CD4-positive, alpha-beta T cell treated with Interferon gamma for 1 hour (primary cell): Measurements from ENCODE around the gene MRPS22.
"Not testable (repeated sequence)": the region's sequence is repeated elsewhere in the genome, so short reads cannot be mapped to it uniquely, and the experiment has no call there.

ENCODE experiments used
- DNase-seq: peaks from one replicate; pipeline ENCODE4 v3.0.0-alpha.2; 2020

The MRPS22 gene

DNA sequence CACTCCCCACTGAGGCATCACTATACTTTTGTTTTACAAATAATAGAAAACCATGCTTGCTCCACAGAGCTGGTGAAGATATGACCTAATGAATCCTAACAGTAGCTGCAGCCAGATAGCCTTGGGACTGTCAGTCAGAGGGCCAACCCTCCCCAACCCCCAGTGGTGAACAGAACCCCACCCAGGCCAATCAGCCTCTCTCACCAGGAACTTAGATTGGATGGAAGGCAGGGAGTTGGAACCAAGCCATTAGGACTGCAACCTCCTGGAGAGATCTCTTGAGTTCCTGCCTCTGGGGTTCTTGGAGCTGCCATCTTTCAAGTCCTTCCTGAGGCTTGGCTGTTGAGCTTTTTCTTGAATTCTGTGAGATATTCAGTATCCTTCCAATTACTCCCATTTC lies 3.0 kb upstream of the MRPS22 start:
- no peak for DNase-seq

DNA sequence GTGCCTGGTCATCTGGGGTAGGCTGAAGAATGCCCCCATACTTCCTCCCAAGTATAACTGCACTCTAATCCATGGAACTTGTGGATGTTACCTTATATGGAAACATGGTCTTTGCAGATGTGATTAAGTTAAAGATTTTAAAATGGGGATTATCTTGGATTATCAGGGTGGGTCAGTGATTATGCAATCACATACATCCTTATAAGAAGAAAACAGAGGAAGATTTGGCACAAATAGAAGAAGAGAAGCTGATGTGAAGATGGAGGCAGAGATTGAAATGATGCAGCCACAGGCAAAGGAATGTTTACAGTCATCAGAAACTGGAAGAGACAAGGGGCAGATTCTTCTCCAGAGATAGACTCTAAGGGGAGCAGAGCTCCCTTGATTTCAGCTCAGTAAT lies 1.8 kb upstream of the MRPS22 start:
- DNase-seq: no peak

DNA sequence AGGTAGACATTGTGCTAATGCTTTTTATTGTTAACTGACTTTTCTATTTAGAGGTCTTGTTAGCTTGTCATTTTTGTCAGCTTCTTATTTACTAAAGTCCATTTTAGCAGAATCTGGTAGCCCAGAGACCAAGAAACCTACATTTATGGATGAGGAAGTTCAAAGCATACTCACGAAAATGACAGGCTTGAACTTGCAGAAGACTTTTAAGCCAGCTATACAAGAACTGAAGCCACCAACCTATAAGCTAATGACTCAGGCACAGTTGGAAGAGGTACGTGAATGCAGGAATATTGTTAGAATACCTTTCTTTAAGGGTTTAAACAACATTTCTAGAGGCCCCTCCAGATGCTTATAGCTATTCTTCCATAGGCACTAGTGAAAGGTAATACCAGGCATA lies 3.0 kb downstream of the MRPS22 start:
- DNase-seq: no peak

DNA sequence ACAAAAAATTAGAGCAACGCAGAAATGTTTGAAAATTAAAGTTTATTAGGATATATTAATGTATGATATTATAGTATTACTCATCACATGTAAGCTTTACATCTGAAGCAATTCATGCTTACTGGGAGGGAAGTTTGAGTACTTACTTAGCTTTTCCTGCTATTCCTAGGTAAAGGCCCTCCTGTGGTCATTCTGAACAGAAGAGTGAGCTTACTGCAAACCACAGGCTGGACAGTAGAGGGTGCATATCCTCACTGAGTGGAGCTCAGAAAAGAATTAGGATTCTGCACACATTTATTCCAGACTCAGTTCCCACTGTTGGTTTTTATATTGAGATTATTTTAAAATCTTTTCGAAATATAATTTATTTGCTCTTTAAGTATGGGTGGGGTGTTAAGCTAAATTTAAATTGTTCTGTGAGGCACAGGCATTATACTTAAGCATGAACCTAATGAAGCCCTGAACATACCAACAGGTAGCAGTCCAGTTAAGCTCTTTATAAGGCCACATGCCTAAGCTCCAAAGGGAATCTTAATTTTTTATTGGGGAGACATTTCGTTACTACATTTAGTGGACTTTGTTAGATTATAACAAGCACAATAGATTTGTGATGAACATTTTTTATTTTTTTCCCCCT lies 10.2 kb downstream of the MRPS22 start:
- DNase-seq: no peak

DNA sequence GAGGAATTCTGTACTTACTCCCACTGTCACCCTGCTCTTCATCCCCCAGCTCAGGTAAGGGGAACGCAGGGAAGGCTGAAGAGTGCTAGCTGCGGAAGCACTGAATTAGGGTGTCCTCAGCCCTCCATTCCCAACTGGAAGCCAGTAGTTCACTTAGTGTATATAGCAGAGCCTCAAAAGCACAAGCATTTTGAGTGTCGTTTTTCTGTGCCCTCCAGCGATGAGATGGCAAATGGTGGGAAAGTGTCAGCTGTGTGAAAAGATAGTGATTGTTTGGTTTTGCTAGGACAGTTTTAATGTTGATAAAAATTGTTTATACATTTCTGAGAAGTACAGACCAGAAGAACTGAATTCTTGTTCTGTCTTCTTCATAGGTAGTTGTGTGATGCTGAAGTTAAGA lies 10.8 kb downstream of the MRPS22 start:
- no peak for DNase-seq

DNA sequence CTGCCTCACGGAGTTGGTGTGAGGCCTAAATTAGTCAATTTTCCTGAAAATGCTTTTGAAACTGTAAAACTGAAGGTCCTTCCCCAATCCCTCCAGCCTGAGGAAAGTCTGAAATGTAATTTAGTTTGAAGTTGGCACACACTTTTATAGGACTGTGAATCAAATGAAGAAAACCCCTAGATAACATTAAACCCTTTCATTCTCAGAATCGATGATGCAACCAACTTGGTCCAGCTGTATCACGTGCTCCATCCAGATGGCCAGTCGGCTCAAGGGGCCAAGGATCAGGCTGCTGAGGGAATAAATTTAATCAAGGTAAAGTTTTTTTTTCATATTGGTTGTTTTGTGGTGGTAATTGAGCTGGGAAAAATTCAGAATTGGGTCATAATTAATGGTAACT lies 11.7 kb downstream of the MRPS22 start:
- no peak for DNase-seq

DNA sequence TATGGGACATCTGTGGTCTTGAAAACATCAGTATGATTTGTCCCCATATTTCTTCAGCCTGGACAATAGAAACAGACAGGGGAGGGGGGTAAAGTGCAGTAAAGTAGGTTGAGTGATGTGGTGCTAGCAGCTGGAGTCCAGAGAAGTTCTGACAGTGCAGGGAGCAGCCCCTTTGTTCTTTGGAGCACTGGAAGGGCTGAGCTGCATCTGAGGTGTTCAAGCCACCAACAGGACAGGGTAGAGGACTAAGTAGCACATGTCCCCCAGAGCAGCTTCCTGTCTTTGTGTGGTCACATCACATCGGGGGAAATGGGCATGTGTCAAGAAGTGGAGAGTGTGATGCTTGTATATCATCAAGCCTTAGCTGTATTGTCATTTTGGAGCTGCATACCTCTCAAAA lies 12.1 kb downstream of the MRPS22 start:
- DNase-seq: no peak

DNA sequence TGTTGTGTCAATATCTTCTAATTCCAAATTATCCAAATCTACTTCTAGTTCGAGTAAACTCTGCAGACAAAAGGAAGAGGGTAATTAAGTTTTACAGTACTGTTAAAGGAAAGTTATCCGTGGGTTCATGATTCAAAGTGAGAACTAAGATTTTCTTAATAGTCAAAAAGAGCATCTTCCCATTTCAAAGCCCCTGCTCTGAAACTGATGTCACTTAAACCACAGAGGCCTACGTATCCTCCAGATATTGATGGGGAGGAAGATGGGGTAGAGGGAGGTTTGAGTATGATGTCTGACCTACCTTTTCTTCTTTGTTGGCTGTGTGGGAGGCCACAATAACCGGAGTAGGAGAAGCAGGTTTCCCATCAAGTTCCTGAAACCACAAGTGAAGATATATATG lies 14.1 kb downstream of the MRPS22 start:
- DNase-seq: no peak

DNA sequence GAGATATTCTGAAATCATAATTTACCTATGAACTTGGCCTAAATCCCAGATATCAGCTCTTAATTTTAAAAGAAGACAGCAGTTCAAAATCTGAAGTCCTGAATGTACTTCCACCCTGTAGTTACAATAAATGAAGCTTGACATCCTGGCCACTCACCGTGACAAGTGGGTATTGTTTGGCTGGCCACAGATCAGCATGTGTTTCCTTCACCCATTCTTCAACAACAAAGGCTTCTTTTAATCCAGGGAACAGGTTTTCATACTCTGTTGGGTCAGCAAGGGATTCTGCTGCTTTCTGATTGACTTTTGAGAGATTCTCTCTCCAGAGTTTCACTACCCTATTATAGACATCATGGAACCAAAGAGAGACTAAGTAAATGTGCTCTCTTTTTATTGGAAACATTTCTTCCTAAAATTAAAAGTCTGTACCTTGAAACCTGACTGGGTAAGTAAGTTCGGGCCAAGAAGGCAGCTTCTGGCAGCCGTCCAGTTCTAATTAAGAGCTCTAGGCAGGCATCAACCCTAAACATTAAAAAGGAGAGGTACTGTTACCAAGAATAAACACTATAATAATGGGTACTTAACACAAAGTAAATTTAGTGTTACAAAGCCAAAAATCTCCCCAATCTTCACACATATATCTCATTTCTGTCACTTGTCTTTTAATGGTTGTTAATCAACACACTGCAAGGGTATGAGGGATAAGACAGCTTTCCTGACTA lies 15.2 kb downstream of the MRPS22 start:
- no peak for DNase-seq

DNA sequence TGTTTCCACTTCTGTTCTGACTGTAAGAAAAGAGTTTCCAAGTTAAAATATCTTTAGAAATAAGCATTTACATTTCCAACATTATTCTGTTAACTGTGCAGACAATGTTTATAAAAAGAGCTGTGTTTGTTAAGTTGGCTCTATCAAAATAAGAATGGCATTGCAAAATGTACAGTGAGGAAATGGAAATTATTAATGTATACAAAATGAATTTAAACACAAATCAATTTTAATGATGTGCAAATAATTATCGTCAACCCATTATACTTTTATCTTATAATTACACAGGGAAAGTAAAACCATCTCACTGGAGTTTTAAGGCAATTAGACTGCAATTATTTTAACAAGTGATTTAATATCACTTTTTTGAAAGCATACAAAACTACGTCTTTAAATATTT lies 17.5 kb downstream of the MRPS22 start:
- DNase-seq: no peak

DNA sequence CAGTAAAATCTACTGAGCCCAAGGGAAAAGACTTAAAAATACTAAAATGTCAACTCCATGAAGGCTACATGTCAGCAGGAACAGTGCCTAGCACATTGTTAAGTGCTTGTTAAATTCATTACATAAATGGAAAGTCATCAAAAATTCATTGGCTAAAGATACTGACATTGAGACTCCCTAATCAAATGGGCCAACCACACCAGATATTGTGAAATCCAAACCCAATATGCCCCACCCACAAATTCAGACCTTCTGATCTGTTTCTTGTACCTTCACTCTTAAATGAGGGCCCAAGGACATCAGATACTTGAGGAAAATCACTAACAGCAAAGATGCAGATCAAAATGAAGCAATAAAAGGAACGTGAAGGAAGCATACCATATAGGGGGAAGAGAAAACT lies 20.7 kb downstream of the MRPS22 start:
- no peak for DNase-seq

DNA sequence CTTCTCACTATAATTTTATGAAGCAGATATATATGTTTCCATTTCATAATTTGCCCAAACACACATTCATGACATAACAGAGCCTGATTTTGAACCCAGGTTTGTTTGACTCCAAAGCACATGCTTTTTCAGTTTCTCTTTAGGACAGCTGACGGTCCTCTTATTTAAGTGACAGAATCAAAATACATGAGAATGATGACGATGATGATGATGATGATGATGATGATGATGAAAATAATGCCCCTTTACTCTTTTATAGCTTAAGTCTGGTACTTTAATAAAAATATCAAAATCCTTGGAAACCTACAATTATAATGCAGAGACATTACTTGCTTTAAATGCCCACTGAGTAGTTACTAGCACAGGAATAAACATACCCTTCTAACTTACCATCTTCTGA lies 30.3 kb downstream of the MRPS22 start:
- DNase-seq: no peak

DNA sequence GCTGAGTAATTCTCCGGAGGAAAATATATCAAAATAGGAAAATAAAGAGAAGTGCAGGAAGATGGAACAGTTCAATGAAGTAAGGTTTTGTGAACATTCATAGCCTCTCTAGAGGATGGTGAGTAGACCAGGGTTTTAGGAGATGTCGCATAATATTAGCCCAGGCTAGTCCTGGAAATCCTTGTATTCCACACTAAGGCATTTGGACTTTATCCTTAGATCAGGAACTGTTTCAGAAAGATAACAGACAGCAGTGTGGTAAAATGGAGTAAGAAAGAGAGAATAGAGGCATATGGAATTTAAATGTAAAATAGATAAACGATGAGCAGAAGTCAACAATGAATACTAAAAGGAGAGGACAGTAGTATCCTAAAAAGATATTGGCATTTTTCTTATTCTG lies 33.6 kb downstream of the MRPS22 start:
- no peak for DNase-seq

DNA sequence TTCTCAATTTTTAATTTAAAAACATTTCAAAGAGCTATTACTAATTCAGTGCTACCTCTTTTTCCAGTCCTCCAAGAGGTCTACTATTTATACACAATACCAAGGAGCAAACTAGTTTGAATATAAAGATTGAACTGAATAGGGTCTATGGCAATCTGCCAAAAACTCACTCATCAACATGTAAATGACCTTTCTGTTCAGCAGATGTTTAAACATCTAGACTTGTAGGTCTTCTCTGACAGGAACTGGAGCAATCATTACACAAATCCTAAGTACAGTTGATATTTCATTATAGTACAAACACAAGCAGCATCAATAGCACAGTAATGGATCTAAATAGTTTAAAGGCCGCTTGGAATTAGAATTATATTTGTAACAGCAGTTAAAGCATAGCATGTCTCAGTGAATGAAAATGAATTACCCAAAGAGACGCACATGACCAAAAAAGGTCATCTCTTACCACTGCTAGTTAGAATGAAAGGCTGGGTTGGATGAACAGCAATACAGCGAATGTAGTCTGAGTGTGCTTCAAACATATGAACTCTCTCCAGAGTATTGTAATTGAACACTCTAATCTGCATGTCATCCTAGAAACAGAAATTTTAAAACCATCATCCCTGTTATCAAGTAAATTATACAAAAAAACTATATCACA lies 34.9 kb downstream of the MRPS22 start:
- DNase-seq: no peak

DNA sequence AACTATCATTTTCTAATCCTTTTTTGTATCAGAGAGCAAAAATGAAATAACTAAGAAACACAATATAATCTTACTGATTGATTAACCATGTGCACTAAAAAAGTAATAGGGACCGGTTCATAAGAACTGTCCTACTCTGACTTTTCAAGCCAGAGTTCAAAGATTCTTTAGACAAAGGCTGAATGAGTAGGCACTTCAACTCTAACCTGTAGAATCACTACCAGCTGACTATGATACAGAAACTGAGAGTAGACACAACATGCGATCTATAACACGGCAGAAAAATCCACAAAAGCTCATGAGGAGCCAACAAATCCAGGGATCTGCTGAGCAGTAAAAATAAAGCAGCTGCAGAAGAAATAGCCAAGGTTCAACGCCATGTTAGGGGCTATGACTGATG lies 36.8 kb downstream of the MRPS22 start:
- no peak for DNase-seq

DNA sequence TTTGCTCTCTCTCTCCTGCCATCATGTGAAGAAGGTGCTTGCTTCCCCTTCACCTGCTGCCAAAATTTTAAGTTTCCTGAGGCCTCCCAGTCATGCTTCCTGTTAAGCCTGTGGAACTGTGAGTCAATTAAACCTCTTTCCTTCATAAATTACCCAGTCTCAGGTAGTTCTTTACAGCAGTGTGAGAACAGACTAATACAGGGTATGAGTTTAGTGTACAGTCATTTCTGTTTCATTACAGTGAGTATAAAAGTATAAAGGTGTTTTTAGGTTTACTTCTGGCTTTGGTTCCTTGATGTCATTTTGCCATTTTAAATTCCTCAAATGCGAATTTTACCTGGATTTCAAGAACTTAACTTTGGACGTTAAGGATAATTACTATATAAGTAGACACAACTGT lies 38.5 kb downstream of the MRPS22 start:
- DNase-seq: not testable (repeated sequence)

DNA sequence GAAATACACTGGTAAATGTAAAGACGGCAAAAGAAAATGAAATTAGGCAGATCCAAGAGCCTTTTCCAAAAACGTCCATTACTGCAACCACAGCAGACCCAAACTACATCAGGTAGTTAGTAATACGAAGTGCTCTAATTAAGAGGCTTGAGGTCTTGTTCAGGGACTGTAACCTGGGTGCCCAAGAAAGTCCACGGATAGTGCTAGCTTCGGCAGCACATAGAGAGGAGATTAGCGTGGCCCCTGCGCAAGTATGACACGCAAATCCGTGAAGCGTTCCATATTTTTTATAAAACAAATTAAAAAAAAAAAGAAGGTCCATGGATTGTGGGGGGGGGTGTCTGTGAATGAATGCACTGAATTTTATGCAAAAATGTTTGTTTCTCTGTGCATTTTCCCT lies 44.3 kb downstream of the MRPS22 start:
- no peak for DNase-seq

DNA sequence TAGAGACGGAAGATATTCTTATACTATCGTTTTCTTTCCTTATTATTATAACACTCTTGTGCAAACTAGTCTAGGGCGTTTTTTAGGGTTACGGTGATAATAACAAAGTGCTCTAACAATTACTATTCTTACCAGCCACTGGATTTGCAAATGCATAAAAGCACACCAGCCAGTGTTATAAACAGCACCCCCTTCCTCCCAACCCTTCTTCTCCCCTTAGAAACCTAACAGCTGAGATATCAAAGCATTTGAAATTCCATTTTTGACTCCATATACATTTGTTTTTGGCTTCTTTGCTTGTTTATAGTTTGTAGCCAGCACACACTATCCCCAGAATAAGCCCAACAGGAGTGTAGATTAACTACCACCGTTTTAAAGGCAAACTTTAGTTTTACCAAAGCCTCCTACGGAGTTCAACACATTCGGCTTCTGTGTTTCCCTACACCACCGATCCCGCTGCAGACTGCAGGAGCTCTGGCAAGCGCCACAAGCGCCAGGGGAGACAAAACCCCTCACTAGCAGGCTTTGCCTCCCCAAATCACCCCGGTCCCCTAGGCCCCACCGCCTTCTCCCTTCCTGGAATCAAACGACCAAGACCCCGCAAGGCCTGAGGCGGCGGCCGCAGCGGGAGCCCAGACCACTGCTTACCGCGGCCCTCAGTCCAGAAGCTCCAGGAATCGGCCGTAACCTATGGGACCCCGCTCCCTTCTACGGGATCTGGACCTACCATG lies 45.2 kb downstream of the MRPS22 start:
- DNase-seq: no peak

DNA sequence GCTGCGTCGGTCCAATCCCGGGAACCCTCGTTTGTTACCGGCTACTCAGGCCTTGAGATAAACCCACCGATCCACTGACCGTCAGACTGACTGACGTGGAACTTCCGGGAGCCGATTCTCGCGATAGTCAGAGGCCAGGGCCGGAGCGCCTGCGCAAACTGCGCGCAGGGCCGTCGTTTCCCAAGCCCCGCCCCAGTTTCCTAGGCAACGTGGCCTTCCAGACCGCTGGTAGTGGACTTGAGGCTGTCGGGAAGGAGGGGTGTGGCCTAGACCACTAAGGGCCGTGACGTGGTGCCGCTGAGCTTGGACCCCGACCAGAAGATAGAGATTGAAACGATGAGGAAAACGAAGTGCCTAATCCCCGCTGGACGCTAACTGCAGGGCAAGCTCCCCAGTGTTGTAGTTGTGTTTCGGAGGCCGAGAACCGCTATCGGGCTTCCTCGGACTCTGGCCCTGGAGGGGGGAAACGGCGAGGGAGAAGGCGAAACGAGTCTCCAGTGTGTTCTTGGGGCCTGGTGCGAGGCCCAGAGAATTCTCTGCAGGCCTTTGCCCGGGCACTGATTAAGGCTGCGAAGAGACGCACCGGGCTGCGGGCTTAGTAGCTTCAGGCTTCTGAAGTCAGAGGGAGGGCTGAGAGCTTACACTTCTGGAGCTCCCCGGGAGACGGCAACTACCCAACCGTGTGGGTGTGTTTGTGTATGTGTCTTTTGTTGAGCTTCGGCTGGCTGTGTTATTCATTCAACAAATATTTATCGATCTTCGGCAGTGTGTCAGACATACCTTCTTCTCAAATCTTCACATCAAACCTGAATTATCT lies 45.9 kb downstream of the MRPS22 start, which contains the start of gene COPB2:
Gene COPB2, minus strand, starts transcription at position 96 of the 817 bp plus-strand sequence. CDS start 97 bp downstream, outside the sequence.
- peak; percentile 97 for DNase-seq

DNA sequence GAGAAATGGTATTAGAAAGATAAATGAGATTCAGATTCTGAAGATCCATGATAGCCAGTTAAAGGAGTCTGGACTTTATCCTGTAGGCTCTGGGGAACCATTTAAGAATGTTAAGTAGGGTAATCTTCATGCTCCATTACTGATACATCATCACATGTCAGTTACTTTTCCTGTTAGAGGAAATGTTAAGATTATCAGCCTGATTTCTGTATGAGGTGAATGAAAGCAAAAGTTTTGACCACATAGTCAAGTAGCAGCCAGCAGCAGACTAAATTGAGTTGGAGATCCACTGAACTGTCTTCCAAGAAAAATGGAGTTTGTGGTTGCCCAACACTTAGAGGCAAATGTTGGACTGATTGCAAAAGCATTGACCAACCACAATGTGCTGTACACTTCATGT lies 50.3 kb downstream of the MRPS22 start:
- DNase-seq: no peak

DNA sequence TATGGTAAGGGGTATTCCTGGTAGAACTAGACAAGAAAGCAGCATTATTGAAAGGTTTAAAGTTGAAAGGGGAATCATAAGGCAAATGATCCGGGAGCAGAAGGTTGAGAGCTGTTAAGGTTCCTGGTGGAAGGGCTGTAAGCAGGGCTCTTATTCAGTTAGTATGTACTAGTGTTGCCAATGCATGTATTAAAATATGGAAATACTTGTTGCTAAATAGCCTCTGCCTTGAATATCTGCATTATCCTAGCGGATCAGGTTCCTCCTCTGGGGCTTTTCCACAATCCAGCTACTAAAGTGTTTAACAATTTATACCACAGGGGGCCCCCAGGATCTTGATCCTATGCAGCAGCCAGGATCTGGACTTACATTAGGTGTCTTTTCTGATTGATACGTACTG lies 52.9 kb downstream of the MRPS22 start:
- no peak for DNase-seq

DNA sequence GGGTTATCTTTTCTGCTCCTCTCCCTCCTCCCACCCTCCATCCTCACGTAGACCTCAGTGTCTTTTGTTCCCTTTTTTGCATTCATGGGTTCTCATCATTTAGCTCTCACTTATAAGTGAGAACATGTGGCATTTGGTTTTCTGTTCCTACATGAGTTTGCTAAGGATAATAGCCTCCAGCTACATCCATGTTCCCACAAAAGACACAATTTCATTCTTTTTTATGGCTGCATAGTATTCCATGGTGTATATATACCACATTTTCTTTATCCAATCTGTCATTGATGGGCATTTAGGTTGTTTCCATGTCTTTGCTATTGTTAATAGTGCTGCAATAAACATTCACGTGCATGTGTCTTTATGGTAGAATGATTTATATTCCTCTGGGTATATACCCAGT lies 57.3 kb downstream of the MRPS22 start:
- DNase-seq: not testable (repeated sequence)
